CD14-positive monocyte (primary cell): ENCODE data around the gene MC3R. TPM values are rescaled to one million over a fixed set of nuclear protein-coding genes. Genes with fewer than 3 reads are reported as not detected.

Experiments
- DNase-seq, 3 donors: peaks; one replicate each; pipeline ENCODE4 v3.0.0-alpha.2; 2011 to 2022
- H2AFZ ChIP-seq: 2 replicates; pipeline ENCODE4 v1.6.0; 2012; ENCODE audit warnings: mild to moderate bottlenecking, low read depth, low read length, inconsistent platforms; ENCODE audit not compliant: insufficient read depth, poor library complexity, severe bottlenecking
- H3K27ac ChIP-seq, 2 donors: 1 replicate in 1 of 2; 2 replicates in 1 of 2; pipeline ENCODE4 v1.5.1; 2012 to 2013; ENCODE audit warnings: low read length in 2 of 2, control low read depth in 1 of 2, inconsistent platforms in 1 of 2, low read depth in 1 of 2, mild to moderate bottlenecking in 1 of 2
- H3K27me3 ChIP-seq, 2 donors: one replicate each; pipeline versions ENCODE4 v1.6.0 to v1.6.1; 2011 to 2013; ENCODE audit warnings: low read length in 2 of 2; ENCODE audit not compliant: control insufficient read depth in 2 of 2, insufficient read depth in 2 of 2
- H3K36me3 ChIP-seq, 2 donors: replicated peaks in 1 of 2; 1 replicate in 1 of 2; 2 replicates in 1 of 2; pipeline versions ENCODE4 v1.5.1 to v1.6.1; 2012 to 2013; ENCODE audit warnings: low read length in 2 of 2, control low read depth in 1 of 2, inconsistent platforms in 1 of 2, mild to moderate bottlenecking in 1 of 2; ENCODE audit not compliant: insufficient read depth in 2 of 2, control insufficient read depth in 1 of 2
- H3K4me1 ChIP-seq, 2 donors: 1 replicate in 1 of 2; 2 replicates in 1 of 2; pipeline versions ENCODE4 v1.5.1 to v1.6.1; 2012 to 2013; ENCODE audit warnings: low read length in 2 of 2, control low read depth in 1 of 2, inconsistent platforms in 1 of 2, mild to moderate bottlenecking in 1 of 2, moderate library complexity in 1 of 2; ENCODE audit not compliant: insufficient read depth in 2 of 2, control insufficient read depth in 1 of 2
- H3K4me2 ChIP-seq: replicated peaks from 2 replicates; pipeline ENCODE3; 2012; ENCODE audit warnings: low read length, moderate library complexity, mild to moderate bottlenecking; ENCODE audit not compliant: poor library complexity, severe bottlenecking; ENCODE audit errors: extremely low read depth
- H3K4me3 ChIP-seq, 3 experiments: fragments of 200-600 bp in 1 of 3; sonication (generic) in 1 of 3; replicated peaks in 1 of 3; 1 replicate in 2 of 3; 2 replicates in 1 of 3; pipeline ENCODE4 v1.5.1; 2011 to 2013; ENCODE audit warnings: low read length in 3 of 3, mild to moderate bottlenecking in 3 of 3, control low read depth in 2 of 3, low read depth in 2 of 3, inconsistent platforms in 1 of 3, moderate library complexity in 1 of 3
- H3K79me2 ChIP-seq: 2 replicates; pipeline ENCODE4 v1.6.0; 2012; ENCODE audit warnings: mild to moderate bottlenecking, control low read depth, inconsistent platforms, low read length, moderate library complexity; ENCODE audit not compliant: insufficient read depth
- H3K9ac ChIP-seq: 2 replicates; pipeline ENCODE4 v1.6.0; 2017; ENCODE audit warnings: low read length, mild to moderate bottlenecking; ENCODE audit not compliant: insufficient read depth, poor library complexity, severe bottlenecking
- H3K9me3 ChIP-seq, 2 donors: replicated peaks in 1 of 2; 1 replicate in 1 of 2; 2 replicates in 1 of 2; pipeline versions ENCODE4 v1.5.1 to v1.6.1; 2012 to 2013; ENCODE audit warnings: low read length in 2 of 2, control low read depth in 1 of 2; ENCODE audit not compliant: control insufficient read depth in 1 of 2, insufficient read depth in 1 of 2
- H4K20me1 ChIP-seq: 2 replicates; pipeline ENCODE4 v1.6.0; 2012; ENCODE audit warnings: mild to moderate bottlenecking, low read length, control low read depth, moderate library complexity; ENCODE audit not compliant: insufficient read depth
- H3K27ac Mint-ChIP-seq, 7 donors: one replicate each; pipeline ENCODE4 v1.8.0; 2020; ENCODE audit warnings: mild to moderate bottlenecking in 7 of 7, mixed read lengths in 7 of 7, moderate library complexity in 6 of 7, inconsistent platforms in 2 of 7
- H3K27me3 Mint-ChIP-seq, 3 donors: one replicate each; pipeline ENCODE4 v1.8.0; 2021 to 2022; ENCODE audit warnings: low read depth in 3 of 3, mild to moderate bottlenecking in 3 of 3, mixed read lengths in 3 of 3, moderate library complexity in 3 of 3, inconsistent platforms in 1 of 3
- H3K36me3 Mint-ChIP-seq, 2 donors: one replicate each; pipeline ENCODE4 v1.8.0; 2020; ENCODE audit warnings: mixed read lengths in 2 of 2, inconsistent platforms in 1 of 2, mild to moderate bottlenecking in 1 of 2
- H3K4me1 Mint-ChIP-seq: one replicate; pipeline ENCODE4 v1.8.0; 2020; ENCODE audit warnings: mild to moderate bottlenecking, mixed read lengths
- H3K4me3 Mint-ChIP-seq, 2 donors: one replicate each; pipeline ENCODE4 v1.8.0; 2020; ENCODE audit warnings: mild to moderate bottlenecking in 2 of 2, mixed read lengths in 2 of 2, moderate library complexity in 1 of 2
- H3K9me3 Mint-ChIP-seq, 7 donors: one replicate each; pipeline ENCODE4 v1.8.0; 2020 to 2022; ENCODE audit warnings: mixed read lengths in 7 of 7, mild to moderate bottlenecking in 6 of 7, moderate library complexity in 6 of 7, inconsistent platforms in 2 of 7
- CTCF ChIP-seq: fragments of 200-600 bp; IDR thresholded peaks from one replicate; pipeline ENCODE4 v1.8.0; 2022; ENCODE audit warnings: antibody characterized with exemption, mild to moderate bottlenecking
- WGBS: methylation state at CpG from one replicate; pipeline ENCODE4 v1.1.5; 2013; ENCODE audit warnings: missing lambda C conversion rate; ENCODE audit not compliant: insufficient coverage; 5-methylcytosine and 5-hydroxymethylcytosine counted together
- intact Hi-C, 2 donors: fragments of 100-400 bp; cut with micrococcal nuclease; formaldehyde crosslinking; loops; one replicate each; pipeline versions ENCODE4 v1.15.0 to v1.15.1; 2023
- polyA plus RNA-seq, 3 donors: library from polyadenylated mRNA; depleted of rRNA in 1 of 3; unstranded in 2 of 3; stranded (reverse) in 1 of 3; fragments of 300-500 nt in 2 of 3; fragments of >200 nt in 1 of 3; fragmentation: Illumina TruSeq in 2 of 3; gene quantifications; 1 replicate in 2 of 3; 2 replicates in 1 of 3; pipeline ENCODE4 v1.2.3, GENCODE V29; 2012 to 2021

MC3R gene
- polyA plus RNA-seq, 3 donors: not detected

GRCh38 chr20:56237335-56237734 is 11.2 kb upstream of the MC3R start:
- Histone ChIP-seq H3K4me2 (no peak overlapping the region), H3K9ac (no peak overlapping the region), H3K4me3 (no peak overlapping the region), H3K4me1 (no peaks in the 10 kb centered on the region), H3K27ac (no peak overlapping the region), H3K9me3 (peaks cover 0 to 24% of the 10 kb centered on the region in 2 donors), H3K36me3 (no peaks in the 10 kb centered on the region), H4K20me1 (no peaks in the 10 kb centered on the region), H2AFZ (no peak overlapping the region), H3K27me3 (no peaks in the 10 kb centered on the region), H3K79me2 (no peaks in the 10 kb centered on the region)
- peaks cover 0 to 4% (median 3%) of the 10 kb centered on the region in 3 donors for H3K27me3 Mint-ChIP-seq
- no peaks in the 10 kb centered on the region for H3K4me1 Mint-ChIP-seq
- no peak overlapping the region for H3K4me3 Mint-ChIP-seq
- no peak for DNase-seq
- no peak overlapping the region for H3K27ac Mint-ChIP-seq
- H3K36me3 Mint-ChIP-seq: no peaks in the 10 kb centered on the region
- TF ChIP-seq CTCF: no peak
- peaks cover 4 to 31% (median 16%) of the 10 kb centered on the region in 7 donors for H3K9me3 Mint-ChIP-seq
- intact Hi-C loops: no loop called here

GRCh38 chr20:56244259-56244658 is 4.3 kb upstream of the MC3R start:
- Histone ChIP-seq H3K4me3 (no peak overlapping the region), H3K4me2 (no peak overlapping the region), H3K27ac (no peak overlapping the region), H3K9me3 (no peaks in the 10 kb centered on the region), H4K20me1 (no peaks in the 10 kb centered on the region), H3K36me3 (no peaks in the 10 kb centered on the region), H3K79me2 (no peaks in the 10 kb centered on the region), H3K9ac (no peak overlapping the region), H3K27me3 (no peaks in the 10 kb centered on the region), H3K4me1 (no peaks in the 10 kb centered on the region), H2AFZ (no peak overlapping the region)
- H3K36me3 Mint-ChIP-seq: no peaks in the 10 kb centered on the region
- H3K27ac Mint-ChIP-seq: no peak overlapping the region
- WGBS: 28% methylated on average over 2 of the region's 6 CpGs
- DNase-seq: no peak
- TF ChIP-seq CTCF: no peak
- H3K27me3 Mint-ChIP-seq: peaks cover 3 to 9% (median 5%) of the 10 kb centered on the region in 3 donors
- no peaks in the 10 kb centered on the region for H3K4me1 Mint-ChIP-seq
- H3K9me3 Mint-ChIP-seq: peaks cover 0 to 3% (median 2%) of the 10 kb centered on the region in 7 donors
- no peak overlapping the region for H3K4me3 Mint-ChIP-seq
- intact Hi-C loops: no loop called here
